Bone marrow (tissue), 2 donors: Measurements from ENCODE around the gene PITPNC1.
A peak's percentile ranks its signal among the peaks of the same experiment; 100 is the strongest.
"Not testable (repeated sequence)": the region's sequence is repeated elsewhere in the genome, so short reads cannot be mapped to it uniquely, and the experiment has no call there.

Source experiments
- DNase-seq, 2 donors: peaks; one replicate each; lab custom pipeline; 2025; lab: John Stamatoyannopoulos, UW

PITPNC1 gene

DNA sequence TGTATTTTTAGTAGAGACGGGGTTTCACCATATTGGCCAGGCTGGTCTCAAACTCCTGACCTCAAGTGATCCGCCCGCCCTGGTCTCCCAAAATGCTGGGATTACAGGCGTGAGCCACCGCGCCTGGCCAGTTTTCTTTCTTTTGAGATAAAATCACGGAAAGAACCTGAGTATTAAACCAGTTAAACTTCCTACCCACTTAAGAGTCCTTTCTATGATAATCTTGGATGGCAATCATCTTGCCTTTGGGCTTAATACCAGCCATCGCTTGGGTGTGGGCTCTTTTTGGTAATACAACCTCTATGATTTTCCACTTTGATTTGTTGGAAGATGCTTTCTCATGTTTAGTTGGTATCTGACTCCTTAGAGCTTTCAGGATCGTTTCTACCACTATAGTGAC is 24.0 kb downstream of the PITPNC1 start:
- no peak for DNase-seq

DNA sequence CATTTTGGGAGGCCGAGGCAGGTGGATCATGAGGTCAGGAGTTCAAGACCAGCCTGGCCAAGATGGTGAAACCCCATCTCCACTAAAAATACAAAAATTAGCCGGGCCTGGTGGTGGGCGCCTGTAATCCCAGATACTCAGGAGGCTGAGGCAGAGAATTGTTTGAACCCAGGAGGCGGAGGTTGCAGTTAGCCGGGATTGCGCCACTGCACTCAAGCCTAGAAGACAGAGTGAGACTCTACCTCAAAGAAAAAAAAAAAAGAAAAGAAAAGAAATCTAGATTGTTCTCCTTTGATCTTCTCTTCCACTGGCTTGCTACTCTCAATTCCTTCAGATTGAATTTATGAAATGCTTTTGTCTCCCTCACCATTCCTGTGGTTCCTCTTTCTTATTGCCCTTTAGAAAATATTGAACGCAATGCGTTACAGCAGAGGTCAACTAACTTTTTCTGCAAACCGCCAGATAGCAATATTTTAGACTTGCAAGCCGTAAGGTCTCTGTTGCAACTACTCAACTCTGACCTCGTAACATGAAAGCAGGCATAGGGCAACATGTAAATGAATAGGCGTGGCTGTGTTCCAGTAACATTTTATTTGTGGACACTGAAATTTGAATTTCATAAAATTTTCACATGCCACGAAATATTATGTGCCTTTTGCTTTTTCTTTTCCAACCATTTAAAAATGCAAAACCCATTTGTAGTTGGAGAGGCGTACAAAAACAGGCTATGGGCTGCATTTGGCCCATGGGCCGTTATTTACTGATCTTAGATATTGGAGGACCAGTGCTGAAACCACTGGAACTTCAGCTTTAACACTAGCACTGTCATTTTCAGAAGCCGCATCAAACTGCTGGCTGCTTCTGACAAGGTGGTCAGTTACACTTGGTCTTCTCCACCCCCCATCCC is 24.8 kb downstream of the PITPNC1 start:
- DNase-seq, result no peak

DNA sequence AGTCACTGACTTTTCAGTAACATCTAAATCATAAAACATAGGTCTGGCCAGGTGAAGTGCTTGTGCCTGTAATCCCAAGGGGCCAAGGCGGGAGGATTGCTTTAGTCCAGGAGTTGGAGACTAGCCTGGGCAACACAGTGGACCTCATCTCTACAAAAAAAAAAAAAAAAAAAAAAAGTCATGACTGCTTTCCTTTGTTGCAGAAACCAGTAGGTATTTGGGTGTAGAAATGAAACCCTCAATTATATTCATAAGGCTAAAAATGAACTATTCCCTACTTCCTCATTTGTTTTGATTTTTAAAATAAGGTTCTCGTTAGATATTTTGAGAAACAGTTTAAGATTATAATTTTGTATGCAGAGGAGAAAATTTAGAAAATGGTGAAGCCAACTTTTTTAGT is 26.0 kb downstream of the PITPNC1 start:
- DNase-seq, result no peak

DNA sequence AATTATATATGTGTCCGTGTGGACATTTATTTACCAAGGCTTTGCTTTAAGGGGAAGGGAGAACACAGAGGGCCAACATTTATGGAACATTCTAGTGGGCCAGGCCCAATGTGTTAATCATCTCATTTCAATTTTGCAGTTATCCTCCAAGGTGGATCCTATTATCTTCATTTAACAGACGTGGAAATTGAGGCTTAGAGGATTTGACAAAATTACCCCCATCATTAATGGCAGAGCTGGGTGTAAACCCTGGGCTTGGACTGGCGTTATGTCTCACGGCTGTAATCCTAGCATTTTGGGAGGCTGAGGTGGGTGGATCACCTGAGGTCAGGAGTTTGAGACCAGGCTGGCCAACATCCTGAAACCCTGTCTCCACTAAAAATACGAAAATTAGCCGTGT is 26.4 kb downstream of the PITPNC1 start:
- no peak for DNase-seq

DNA sequence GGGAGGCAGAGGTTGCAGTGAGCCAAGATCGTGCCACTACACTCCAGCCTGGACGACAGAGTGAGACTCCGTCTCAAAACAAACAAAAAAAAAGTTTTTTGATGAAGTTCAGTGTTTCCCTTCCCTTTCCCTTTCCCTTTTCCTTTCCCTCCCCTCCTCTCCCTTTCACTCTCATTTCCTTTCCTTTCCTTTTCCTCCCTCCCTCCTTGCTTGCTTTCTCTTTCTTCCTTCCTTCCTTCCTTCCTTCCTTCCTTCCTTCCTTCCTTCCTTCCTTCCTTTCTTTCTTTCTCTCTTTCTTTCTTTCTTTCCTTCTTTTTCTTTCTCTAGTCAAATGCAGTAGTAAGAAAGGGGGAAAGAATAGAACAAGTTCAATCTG is 31.4 kb downstream of the PITPNC1 start:
- not testable (repeated sequence) for DNase-seq

DNA sequence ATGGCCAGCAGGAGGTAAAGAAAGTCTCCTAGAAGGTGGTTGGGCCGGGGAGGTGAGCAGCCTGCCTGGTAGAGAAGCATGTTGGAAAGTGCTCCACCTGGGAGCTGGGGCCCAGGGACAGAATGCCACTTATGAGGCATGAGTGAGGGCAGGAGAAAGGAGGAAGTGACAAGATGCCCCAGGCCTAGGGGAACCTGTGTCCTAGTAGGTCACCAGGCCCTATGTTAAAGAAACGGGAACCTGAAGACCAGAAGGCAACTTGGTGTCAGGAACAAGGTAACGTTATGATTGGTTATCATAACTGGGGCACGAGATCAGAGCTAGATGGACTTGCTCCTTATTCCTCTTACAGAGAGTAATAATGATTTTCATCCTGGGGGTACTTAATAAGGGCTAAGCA is 34.3 kb downstream of the PITPNC1 start:
- no peak for DNase-seq

DNA sequence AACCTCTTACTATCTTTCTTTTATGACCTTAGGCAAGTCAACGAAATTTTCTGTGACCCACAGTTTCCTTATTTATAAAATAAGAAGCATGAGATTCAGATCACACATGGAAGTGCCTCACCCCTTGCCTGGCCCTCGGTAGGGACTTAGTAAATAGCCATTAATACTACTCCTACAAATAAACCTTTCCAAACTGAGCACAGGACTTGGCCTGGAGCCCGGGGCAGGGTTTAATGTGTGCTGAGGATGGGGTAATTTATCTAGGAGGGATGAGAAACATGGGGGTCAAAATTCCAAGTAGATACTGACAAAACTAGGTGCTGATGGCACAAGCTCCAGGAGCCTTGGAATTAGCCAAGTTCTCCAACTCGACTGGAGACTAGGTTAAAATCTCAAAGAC is 35.0 kb downstream of the PITPNC1 start:
- DNase-seq, result no peak

DNA sequence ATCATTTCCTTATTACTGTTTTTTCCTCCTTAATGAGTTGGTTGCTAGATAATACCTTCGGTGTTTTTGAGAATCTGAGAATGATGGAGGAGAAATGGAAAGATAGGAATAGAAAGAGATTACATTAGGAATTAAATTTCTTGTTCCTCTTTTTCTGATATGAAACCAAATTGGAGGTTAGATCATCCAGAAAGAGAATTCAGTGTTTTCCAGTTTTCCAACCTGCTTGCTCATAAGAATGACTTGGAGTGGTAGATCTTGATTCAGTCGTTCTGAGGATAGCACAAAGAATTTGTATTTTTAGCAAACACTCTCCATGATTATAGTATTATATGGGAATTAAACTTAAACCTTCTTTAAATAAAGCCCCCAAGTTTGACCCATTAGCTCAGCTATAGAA is 35.9 kb downstream of the PITPNC1 start:
- no peak for DNase-seq

DNA sequence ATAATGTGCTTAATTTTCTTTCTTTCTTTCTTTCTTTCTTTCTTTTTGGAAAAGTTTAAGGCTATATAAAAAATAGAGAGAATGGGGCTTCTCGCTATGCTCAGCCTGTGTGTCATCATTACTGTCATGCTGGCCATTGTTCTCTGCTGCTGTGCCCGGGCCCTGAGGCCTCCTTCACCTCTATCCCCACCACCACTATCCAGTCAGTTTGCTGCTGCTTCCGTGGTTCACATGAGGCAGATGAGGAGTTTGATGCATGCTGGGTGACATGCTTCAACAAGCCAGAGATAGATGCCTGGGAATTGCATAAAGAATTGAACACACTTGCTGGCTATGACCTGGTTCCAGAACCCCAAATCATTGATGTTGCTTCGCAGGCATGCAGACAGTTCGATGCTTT is 36.3 kb downstream of the PITPNC1 start:
- DNase-seq, result no peak

DNA sequence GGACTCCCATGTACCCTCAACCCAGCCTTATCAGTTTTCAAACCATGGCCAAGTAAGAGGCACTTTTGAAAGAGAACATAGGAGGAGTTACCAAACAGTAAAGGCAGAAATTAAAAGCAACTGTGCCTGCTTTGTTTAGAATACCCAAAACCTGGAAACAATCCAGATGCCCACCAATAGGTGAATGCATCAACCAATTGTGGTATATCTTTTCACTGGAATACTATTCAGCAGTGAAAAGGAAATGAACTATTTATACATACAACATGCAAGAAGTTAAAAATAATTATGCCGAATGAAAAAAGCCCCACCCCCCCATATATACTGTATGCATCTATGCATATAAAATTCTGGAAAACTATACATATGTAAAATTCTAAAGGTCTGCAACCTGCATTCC is 37.0 kb downstream of the PITPNC1 start:
- no peak for DNase-seq

DNA sequence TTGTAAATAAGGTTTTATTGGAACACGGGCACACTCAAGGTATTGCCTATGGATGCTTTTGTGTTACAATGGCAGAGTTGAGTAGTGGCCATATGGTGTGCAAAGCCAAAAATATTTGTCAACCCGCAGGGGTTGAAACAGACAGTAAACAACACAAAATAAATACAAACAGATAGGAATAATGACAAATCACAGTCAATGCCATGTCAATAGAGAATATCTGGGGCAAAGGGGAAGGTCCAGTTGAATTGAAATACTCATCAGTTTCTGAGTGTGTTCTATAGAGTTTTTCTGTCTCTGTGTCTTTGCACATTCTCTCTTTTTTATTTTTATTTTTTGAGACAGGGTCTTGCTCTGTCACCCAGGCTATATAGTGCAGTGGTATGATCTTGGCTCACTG is 37.5 kb downstream of the PITPNC1 start:
- DNase-seq, result no peak

DNA sequence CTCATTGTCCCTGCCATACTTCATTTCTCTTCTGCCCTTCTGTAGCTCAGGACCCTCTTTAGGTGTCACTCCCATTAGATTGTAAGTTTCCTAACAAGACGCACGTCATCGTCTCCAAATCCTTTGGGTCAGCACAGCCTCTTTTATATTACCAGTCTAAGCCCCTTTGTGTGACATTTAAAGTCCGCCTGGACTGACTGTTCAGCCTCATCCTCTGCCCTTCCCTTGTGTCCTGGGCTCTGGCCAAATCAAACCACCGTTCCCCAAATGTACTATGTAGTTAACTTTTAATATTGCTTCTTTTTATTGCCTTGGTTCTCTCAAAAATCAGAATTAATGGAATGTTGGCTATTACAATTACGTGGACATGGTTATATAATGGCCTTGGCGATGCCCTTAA is 38.2 kb downstream of the PITPNC1 start:
- no peak for DNase-seq

DNA sequence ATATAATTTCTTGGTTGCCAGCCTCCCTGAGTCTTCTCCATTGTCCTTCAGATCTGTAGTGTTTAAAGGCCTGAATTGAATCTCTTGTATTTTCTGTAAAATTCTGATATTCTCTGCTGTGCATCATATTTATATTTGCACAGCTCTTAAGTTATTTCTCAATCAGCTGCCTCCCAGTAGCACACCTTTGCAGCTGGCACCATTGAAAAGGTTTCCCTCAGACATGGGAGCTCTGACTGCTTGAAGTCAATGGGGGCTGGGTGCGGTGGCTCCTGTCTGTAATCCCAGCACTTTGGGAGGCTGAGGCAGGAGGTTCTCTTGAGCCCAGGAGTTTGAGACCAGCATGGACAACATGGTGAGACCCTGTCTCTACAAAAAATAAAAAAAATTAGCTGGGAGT is 40.4 kb downstream of the PITPNC1 start:
- DNase-seq, result no peak

DNA sequence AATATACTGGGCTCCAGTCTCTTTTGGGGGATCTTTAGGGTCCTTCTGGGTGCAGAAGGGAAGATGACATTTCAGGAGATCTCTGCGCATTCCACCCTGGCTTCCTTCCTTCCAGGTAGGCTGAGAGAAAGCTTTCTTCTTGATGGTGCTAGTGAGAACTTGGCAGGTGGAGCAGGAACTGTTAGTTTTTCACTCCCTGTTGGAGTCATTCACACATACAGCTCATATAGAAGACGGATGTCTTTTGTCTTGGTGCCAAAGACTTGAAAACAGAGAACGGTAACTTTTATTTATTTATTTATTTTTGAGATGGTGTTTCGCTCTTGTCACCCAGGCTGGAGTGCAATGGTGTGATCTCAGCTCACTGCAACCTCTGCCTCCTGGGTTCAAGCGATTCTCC is 43.9 kb downstream of the PITPNC1 start:
- no peak for DNase-seq

DNA sequence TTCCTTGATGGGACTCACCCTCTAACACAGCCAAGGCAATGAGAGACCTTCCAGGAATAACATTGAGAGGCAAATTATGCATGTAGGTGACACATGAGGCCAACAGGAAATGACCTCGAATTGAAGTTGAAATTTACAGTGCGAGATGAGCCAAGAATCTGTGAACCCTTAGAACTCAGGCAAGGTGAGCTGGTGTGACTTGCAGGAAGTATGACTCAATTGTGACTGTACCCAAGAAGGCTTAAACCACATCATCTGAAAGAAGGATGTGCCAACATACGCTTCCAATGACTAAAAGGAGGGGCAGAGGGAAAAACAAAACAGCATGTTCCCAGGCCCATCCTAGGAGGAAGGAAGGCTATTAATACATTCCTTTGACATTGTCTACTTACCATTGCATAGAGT is 44.8 kb downstream of the PITPNC1 start:
- peak in 1 of 2 donors; percentile 83 for DNase-seq

DNA sequence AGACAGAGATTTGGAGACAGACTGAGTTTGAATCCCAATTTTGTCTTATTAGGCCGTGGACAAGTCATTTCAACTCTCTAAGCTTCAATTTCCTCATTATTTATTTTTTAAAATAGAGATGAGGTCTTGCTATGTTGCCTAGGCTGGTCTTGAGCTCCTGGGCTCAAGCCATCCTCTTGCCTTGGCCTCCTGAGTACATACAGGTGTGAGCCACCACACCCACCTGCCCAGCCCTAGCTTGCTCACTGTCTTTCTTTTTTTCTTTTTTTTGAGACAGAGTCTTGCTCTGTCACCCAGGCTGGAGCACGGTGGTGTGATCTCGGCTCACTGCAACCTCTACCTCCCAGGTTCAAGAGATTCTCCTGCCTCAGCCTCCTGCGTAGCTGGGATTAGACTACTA is 45.2 kb downstream of the PITPNC1 start:
- not testable (repeated sequence) for DNase-seq

DNA sequence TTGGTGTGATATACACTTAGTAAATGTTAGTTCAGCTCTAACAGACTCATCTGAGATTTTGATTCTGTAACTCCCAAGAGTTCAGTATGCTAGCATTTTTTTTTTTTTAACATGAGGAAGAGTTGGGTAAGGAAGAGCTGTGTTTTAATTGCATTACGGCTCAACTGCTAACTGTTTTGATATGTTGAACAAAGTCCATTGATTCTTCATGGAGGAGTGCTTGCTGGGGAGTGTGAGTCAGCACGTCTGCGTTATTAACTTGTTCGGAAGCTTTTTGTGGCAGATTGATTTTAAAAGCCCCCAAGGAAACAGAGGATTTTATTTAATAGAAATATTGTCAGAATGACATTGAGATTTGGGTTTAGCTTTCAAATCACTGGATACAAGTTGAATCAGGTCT is 45.8 kb downstream of the PITPNC1 start:
- no peak for DNase-seq

DNA sequence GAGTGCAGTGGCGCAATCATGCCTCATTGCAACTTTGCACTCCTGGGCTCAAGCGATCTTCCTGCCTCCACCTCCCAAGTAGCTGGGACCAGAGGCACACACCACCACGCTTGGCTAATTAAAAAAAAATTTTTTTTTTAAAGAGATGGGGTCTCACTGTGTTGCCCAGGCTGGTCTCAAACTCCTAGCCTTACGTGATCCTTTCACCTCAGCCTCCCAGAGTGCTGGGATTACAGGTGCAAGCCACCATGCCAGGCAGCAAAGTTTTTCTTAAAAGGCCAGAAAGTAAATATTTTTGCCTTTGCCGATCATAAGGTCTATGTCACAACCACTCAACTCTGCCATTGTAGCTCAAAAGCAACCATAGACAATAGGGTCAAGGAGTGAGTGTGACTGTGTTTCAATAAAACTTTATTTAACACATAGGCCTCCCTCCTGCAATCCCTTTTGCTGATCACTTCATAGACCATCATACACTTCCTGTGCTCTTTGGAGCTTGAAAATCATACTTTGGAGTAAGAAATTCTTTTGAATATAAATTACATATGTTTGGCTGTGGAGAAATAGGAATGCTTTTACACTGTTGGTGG is 48.6 kb downstream of the PITPNC1 start:
- no peak for DNase-seq

DNA sequence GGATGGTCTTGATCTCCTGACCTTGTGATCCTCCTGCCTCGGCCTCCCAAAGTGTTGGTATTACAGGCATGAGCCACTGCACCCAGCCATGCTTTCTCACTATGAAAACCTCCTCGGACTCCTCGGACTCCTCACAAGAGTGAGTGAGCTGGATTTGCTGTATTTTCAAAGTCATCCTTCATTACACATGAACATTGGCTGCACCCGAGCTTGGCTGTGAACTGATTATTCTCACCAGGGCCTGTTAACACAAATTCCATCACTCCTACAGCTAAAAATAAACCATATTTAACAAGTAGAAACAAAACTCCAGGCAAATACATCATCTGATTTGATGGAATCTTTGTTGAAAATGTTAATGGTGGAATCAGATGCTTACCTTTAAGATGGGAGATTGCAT is 50.3 kb downstream of the PITPNC1 start:
- DNase-seq, result no peak

DNA sequence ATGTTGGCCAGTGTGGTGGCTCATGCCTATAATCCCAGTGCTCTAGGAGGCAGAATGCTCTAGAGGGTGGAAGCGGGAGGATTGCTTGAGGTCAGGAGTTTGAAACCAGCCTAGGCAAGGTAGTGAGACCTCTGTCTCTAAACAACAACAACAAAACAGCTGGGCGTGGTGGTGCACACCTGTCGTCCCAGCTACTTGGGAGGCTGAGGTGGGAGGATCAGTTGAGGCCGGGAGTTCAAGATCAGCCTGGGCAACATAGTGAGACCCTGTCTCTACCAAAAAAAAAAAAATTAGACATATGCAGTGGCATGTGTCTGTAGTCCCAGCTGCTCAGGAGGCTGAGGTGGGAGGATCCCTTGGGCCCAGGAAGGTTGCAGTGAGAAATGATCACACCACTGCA is 53.4 kb downstream of the PITPNC1 start:
- not testable (repeated sequence) for DNase-seq

DNA sequence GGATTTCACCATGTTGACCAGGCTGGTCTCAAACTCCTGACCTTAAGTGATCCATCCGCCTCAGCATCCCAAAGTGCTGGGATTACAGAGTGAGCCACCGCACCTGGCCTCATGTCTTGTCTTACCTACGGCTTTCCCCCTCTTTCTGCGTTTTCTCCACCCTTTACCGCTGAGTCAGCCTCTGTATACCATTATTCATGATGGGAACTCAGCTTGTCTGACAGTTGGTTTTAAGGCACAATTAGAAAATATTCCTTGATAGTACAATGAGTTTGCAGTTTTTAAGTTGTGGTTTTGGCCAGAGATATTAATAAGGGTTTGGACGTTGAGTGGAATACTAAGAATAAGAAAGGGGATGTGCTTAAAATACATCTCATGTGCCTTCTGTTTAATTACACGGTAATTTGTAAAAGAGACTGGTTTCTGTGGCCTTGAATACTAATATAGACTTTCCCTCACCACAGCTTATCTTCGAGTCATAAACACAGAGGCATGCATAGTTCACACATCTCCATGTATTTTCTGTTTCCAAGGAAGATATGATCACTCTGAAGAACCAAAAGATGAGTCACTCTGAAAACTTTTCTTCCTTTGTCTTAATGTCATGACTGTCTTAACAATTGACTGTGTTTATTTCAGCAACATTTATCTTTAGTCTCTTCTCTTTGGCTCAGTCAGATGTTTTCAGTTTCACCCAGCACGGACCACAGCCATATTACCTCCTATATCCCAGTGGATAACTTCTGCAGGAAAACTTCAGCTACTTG is 54.4 kb downstream of the PITPNC1 start:
- DNase-seq, result peak in 1 of 2 donors; percentile 90

DNA sequence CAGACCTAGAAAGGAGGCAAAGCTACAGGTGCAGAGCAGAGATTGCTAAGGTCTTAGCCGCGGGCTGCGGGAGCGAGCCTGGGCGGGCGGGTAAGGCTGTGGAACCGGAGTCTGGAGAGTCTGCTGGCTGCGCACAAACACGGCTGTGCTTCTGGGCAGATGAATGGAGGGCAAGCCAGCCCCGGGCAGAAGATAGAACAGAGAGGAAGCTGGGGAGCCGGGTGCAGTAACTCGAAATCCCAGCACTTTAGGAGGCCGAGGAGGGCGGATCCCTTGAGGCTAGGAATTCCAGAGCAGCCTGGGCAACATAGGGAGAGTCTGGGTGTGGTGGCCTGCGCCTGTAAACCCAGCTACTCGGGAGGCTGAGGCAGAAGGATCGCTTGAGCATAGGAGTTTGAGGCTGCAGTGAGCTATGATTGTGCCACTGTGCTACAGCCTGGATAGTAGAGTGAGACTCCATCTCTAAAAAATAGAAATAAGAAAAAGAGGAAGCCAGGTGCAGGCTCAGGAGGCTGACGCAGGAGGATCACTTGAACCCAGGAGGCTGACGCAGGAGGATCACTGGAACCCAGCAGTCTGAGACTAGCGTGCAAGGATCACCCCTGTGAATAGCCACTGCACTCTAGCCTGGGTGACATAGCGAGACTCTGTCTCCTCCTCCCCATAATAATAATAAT is 56.3 kb downstream of the PITPNC1 start:
- no peak for DNase-seq
